ENCODE results near the gene HOXC4. TPM values are rescaled to one million over a fixed set of nuclear protein-coding genes. Genes with fewer than 3 reads are reported as not detected.

HOXC4 gene
- total RNA-seq, 2 experiments from 2014 or later: not detected

DNA sequence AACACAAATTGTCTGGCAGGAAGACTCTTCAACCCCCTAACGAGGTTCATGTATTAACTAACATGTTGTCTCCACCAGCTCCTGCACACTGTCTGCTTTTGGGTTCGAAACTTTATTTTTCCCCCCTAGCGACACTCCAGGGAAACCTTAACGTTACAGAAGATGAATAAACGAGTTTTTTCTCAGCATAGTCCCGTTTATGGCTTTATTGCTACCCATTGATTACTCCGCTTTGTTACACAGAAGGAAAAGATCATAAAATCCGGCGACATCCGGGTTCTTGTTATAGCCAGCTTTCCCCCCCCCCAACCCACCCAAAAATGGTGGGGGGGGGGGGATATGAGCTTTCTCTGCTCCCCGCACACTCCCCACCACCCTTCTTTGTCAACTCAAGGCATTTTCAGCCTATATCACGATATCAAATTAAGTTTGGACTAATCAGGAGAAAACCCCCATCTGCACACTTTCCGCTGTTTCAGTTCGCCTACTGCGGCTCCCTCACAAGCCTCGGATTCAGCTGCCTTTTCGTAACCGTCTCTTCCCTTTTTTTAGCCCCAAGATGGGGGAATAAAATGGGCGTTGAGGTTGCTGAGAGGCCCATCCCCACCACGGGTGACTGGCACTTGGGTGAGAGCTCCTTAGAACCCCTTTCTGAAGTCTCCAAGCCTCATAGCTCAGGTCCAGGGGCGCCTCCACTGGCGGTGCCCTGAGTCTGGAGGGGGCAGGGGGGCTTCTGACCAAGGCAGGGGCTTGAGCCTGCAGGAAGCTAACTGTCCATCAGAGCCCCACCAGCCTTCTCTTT is 26.8 kb upstream of the HOXC4 start:
- ATAC-seq (ENCODE audit: poor library complexity): no peak
- H3K4me1 ChIP-seq (ENCODE audit: insufficient read depth, low read length): peaks cover 24% of the 10 kb centered on the region
- no peaks in the 10 kb centered on the region for H3K36me3 ChIP-seq (ENCODE audit: insufficient read depth, low read length)
- CTCF ChIA-PET: interaction anchor here (0.8 to 1.5 kb wide), 3 partner anchors 21 to 174 kb away, joined by 3 to 4 read pairs (median 4); no protein-coding TSS in a partner anchor
- Mint-ChIP-seq H3K9me3 (no peaks in the 10 kb centered on the region), H3K27me3 (peaks cover 99% of the 10 kb centered on the region), H3K4me3 (peak overlapping the region; percentile 21), H3K27ac (no peak overlapping the region), H3K36me3 (ENCODE audit: low read depth) (no peaks in the 10 kb centered on the region), H3K4me1 (ENCODE audit: low read depth) (peaks cover 25% of the 10 kb centered on the region)
- TF ChIP-seq, protein P1, sequence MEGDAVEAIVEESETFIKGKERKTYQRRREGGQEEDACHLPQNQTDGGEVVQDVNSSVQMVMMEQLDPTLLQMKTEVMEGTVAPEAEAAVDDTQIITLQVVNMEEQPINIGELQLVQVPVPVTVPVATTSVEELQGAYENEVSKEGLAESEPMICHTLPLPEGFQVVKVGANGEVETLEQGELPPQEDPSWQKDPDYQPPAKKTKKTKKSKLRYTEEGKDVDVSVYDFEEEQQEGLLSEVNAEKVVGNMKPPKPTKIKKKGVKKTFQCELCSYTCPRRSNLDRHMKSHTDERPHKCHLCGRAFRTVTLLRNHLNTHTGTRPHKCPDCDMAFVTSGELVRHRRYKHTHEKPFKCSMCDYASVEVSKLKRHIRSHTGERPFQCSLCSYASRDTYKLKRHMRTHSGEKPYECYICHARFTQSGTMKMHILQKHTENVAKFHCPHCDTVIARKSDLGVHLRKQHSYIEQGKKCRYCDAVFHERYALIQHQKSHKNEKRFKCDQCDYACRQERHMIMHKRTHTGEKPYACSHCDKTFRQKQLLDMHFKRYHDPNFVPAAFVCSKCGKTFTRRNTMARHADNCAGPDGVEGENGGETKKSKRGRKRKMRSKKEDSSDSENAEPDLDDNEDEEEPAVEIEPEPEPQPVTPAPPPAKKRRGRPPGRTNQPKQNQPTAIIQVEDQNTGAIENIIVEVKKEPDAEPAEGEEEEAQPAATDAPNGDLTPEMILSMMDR (IDR thresholded peaks at IDR 0.05): no peak
- no peak for DNase-seq
- intact Hi-C loops (cut with DNase I, micrococcal nuclease): no loop called here
- no peak overlapping the region for H3K27ac ChIP-seq (ENCODE audit: low read depth in 1 of 2, low read length in 2 of 2)
- POLR2A ChIA-PET: interaction anchor here (1.4 kb wide), 1 partner anchor 9 kb away, joined by 3 read pairs; no protein-coding TSS in a partner anchor
- no peak overlapping the region for H3K4me3 ChIP-seq (ENCODE audit: low read length)
- peaks cover 0 to 24% of the 10 kb centered on the region in 2 experiments for H3K9me3 ChIP-seq (ENCODE audit: control insufficient read depth in 1 of 2, insufficient read depth in 1 of 2, low read length in 2 of 2)
- peaks cover 90 to 98% of the 10 kb centered on the region in 2 experiments for H3K27me3 ChIP-seq (ENCODE audit: control insufficient read depth in 1 of 2, insufficient read depth in 2 of 2, low read length in 2 of 2)

DNA sequence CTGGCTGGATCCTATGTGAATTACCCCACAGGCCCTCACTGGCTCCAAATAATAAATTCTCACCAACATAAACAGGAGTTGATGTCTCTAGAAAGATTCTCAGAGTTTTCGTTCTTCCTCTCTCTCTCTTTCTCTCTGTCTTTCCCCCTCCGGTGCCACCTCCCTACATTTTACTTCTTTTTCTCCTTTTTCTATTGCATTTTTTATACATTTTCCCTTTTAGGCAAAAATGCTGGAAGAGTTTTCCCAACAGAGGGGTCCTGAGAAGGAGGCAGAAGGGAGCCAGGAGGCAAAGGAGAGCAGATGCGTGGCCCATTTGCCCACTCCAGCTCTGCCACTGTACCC is 26.2 kb upstream of the HOXC4 start:
- H3K4me3 Mint-ChIP-seq: no peak overlapping the region

DNA sequence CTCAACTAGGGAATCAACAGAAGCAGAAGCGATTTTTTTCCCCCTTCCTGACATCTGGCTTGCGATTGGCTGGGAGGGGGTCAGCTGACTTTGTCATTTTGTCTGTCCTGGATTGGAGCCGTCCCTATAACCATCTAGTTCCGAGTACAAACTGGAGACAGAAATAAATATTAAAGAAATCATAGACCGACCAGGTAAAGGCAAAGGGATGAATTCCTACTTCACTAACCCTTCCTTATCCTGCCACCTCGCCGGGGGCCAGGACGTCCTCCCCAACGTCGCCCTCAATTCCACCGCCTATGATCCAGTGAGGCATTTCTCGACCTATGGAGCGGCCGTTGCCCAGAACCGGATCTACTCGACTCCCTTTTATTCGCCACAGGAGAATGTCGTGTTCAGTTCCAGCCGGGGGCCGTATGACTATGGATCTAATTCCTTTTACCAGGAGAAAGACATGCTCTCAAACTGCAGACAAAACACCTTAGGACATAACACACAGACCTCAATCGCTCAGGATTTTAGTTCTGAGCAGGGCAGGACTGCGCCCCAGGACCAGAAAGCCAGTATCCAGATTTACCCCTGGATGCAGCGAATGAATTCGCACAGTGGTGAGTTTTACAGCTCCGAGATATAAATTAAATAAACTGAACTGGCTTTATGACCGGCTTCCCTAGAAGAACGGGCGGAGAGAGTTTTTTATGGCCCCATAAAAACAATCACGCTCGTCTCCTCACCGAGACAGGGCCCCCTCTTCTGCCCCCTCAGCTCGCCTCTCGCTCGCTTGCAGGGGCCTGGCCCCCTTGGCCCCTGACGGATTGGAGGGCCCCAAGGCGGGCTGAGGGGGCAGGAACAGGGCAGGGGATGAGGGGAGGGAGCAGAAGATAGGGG is 25.1 kb upstream of the HOXC4 start, which contains the start of gene HOXC6:
Gene HOXC6, plus strand, starts transcription at position 127 of the 888 bp plus-strand sequence. Its CDS starts 82 bp downstream, at position 209.
- H3K4me1 Mint-ChIP-seq (ENCODE audit: low read depth): peaks cover 25% of the 10 kb centered on the region
- Histone ChIP-seq H3K4me1 (ENCODE audit: insufficient read depth, low read length) (peaks cover 35% of the 10 kb centered on the region), H3K27me3 (ENCODE audit: control insufficient read depth in 1 of 2, insufficient read depth in 2 of 2, low read length in 2 of 2) (peaks cover 94 to 98% of the 10 kb centered on the region in 2 experiments), H3K4me3 (ENCODE audit: low read length) (no peak within 1 kb of the TSS), H3K9me3 (ENCODE audit: control insufficient read depth in 1 of 2, insufficient read depth in 1 of 2, low read length in 2 of 2) (peaks cover 10 to 37% of the 10 kb centered on the region in 2 experiments), H3K27ac (ENCODE audit: low read depth in 1 of 2, low read length in 2 of 2) (no peak within 1 kb of the TSS), H3K36me3 (ENCODE audit: insufficient read depth, low read length) (no peaks in the 10 kb centered on the region)
- H3K27ac Mint-ChIP-seq: no peak within 1 kb of the TSS
- ATAC-seq (ENCODE audit: poor library complexity): no peak
- no peak within 1 kb of the TSS for H3K4me3 Mint-ChIP-seq
- CTCF ChIA-PET: interaction anchor here (1.3 kb wide), 1 partner anchor 173 kb away, joined by 4 read pairs; no protein-coding TSS in a partner anchor
- DNase-seq: no peak
- TF ChIP-seq, protein P1 (IDR thresholded peaks at IDR 0.05): no peak
- peaks cover 99% of the 10 kb centered on the region for H3K27me3 Mint-ChIP-seq
- no peaks in the 10 kb centered on the region for H3K36me3 Mint-ChIP-seq (ENCODE audit: low read depth)
- intact Hi-C loops (cut with DNase I, micrococcal nuclease): loop anchor here in 1 of 2 experiments (2.0 kb wide), 1 partner anchor 14 kb away; no protein-coding TSS in a partner anchor
- POLR2A ChIA-PET: interaction anchor here (1.2 kb wide), 1 partner anchor 11 kb away, joined by 4 read pairs; no protein-coding TSS in a partner anchor
- peaks cover 2% of the 10 kb centered on the region for H3K9me3 Mint-ChIP-seq

More for the DNA sequence above, 26.2 kb upstream of the HOXC4 start:
- H3K27me3 Mint-ChIP-seq: peaks cover 99% of the 10 kb centered on the region
- H3K4me1 Mint-ChIP-seq (ENCODE audit: low read depth): peaks cover 25% of the 10 kb centered on the region
- TF ChIP-seq, protein P1 (IDR thresholded peaks at IDR 0.05): no peak
- intact Hi-C loops (cut with DNase I, micrococcal nuclease): no loop called here
- DNase-seq (no peak), ATAC-seq (ENCODE audit: poor library complexity) (no peak)
- POLR2A ChIA-PET: no interaction called here
- H3K9me3 Mint-ChIP-seq: no peaks in the 10 kb centered on the region
- no peak overlapping the region for H3K4me3 ChIP-seq (ENCODE audit: low read length)
- H3K27ac Mint-ChIP-seq: no peak overlapping the region
- H3K36me3 Mint-ChIP-seq (ENCODE audit: low read depth): no peaks in the 10 kb centered on the region
- CTCF ChIA-PET: interaction anchor here (0.8 to 1.3 kb wide), 3 partner anchors 13 to 174 kb away, joined by 3 to 4 read pairs (median 3); no protein-coding TSS in a partner anchor
- peaks cover 91 to 98% of the 10 kb centered on the region in 2 experiments for H3K27me3 ChIP-seq (ENCODE audit: control insufficient read depth in 1 of 2, insufficient read depth in 2 of 2, low read length in 2 of 2)
- peaks cover 0 to 25% of the 10 kb centered on the region in 2 experiments for H3K9me3 ChIP-seq (ENCODE audit: control insufficient read depth in 1 of 2, insufficient read depth in 1 of 2, low read length in 2 of 2)
- no peak overlapping the region for H3K27ac ChIP-seq (ENCODE audit: low read depth in 1 of 2, low read length in 2 of 2)
- peaks cover 24% of the 10 kb centered on the region for H3K4me1 ChIP-seq (ENCODE audit: insufficient read depth, low read length)
- H3K36me3 ChIP-seq (ENCODE audit: insufficient read depth, low read length): no peaks in the 10 kb centered on the region

Data from CD4-positive, alpha-beta T cell (primary cell).